PC-3 (cell line): ENCODE data around the gene RYR2.

Experiments
- EZH2 ChIP-seq: fragments of 300-600 bp; sonication (generic); IDR thresholded peaks from one replicate; pipeline ENCODE4 v1.6.1; 2017; ENCODE audit warnings: antibody characterized with exemption, mild to moderate bottlenecking, low read length; ENCODE audit not compliant: unreplicated experiment
- EZH2phosphoT487 ChIP-seq: fragments of 300-600 bp; sonication (generic); IDR thresholded peaks from 2 replicates; pipeline ENCODE4 v1.6.1; 2018; ENCODE audit warnings: mild to moderate bottlenecking, antibody characterized with exemption, low read length, borderline replicate concordance
- TF ChIP-seq, protein P1 (sequence below): fragments of 300-600 bp; sonication (generic); conservative IDR thresholded peaks from 2 replicates; pipeline ENCODE4 v1.5.1; 2017; ENCODE audit warnings: antibody characterized with exemption, low read depth, mild to moderate bottlenecking, low read length

- TF ChIP-seq, protein P1, sequence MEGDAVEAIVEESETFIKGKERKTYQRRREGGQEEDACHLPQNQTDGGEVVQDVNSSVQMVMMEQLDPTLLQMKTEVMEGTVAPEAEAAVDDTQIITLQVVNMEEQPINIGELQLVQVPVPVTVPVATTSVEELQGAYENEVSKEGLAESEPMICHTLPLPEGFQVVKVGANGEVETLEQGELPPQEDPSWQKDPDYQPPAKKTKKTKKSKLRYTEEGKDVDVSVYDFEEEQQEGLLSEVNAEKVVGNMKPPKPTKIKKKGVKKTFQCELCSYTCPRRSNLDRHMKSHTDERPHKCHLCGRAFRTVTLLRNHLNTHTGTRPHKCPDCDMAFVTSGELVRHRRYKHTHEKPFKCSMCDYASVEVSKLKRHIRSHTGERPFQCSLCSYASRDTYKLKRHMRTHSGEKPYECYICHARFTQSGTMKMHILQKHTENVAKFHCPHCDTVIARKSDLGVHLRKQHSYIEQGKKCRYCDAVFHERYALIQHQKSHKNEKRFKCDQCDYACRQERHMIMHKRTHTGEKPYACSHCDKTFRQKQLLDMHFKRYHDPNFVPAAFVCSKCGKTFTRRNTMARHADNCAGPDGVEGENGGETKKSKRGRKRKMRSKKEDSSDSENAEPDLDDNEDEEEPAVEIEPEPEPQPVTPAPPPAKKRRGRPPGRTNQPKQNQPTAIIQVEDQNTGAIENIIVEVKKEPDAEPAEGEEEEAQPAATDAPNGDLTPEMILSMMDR, result no peak
- TF ChIP-seq EZH2 (no peak), EZH2phosphoT487 (no peak)
Observed at GRCh38 chr1:237670302-237670701, 628.3 kb downstream of the RYR2 start.
